NCI-H526 treated with DMSO at 0.1 percent for 48 hours (cell line): Measurements from ENCODE around the gene FOLR3.
"Not testable (repeated sequence)": the region's sequence is repeated elsewhere in the genome, so short reads cannot be mapped to it uniquely, and the experiment has no call there.

Experiments
- DNase-seq: peaks from one replicate; lab custom pipeline; 2025; lab: John Stamatoyannopoulos, UW

Gene FOLR3

GRCh38 chr11:72162891-72163492 is 27.5 kb downstream of the FOLR3 start:
- DNase-seq = no peak

GRCh38 chr11:72164187-72164586 is 28.7 kb downstream of the FOLR3 start:
- DNase-seq = not testable (repeated sequence)

GRCh38 chr11:72169046-72169555 is 33.6 kb downstream of the FOLR3 start:
- not testable (repeated sequence) for DNase-seq

GRCh38 chr11:72169754-72170153 is 34.2 kb downstream of the FOLR3 start:
- DNase-seq = not testable (repeated sequence)

GRCh38 chr11:72172043-72172442 is 36.5 kb downstream of the FOLR3 start:
- DNase-seq = not testable (repeated sequence)

- DNase-seq = no peak
Measured at GRCh38 chr11:72173291-72173690, 37.8 kb downstream of the FOLR3 start.

- DNase-seq = no peak
Measured at GRCh38 chr11:72174302-72175070, 39.0 kb downstream of the FOLR3 start.

- DNase-seq = no peak
Measured at GRCh38 chr11:72177656-72178055, 42.1 kb downstream of the FOLR3 start.

- no peak for DNase-seq
Measured at GRCh38 chr11:72179049-72179803, 43.7 kb downstream of the FOLR3 start.

- DNase-seq = no peak
Measured at GRCh38 chr11:72179804-72180396, 44.4 kb downstream of the FOLR3 start.

- not testable (repeated sequence) for DNase-seq
Measured at GRCh38 chr11:72180892-72181552, 45.5 kb downstream of the FOLR3 start.

GRCh38 chr11:72181553-72181958 is 46.0 kb downstream of the FOLR3 start:
- DNase-seq = not testable (repeated sequence)

- no peak for DNase-seq
Measured at GRCh38 chr11:72188267-72188666, 52.7 kb downstream of the FOLR3 start.
